Neural crest cell (in vitro differentiated cells): ENCODE data around the gene ADAMTS16. TPM values are rescaled to one million over a fixed set of nuclear protein-coding genes. Genes with fewer than 3 reads are reported as not detected.

Source experiments
- DNase-seq: peaks from one replicate; pipeline ENCODE4 v3.0.0; 2021; ENCODE audit warnings: low read depth, mixed read lengths, low spot score
- H3K27ac Mint-ChIP-seq: one replicate; pipeline ENCODE4 v1.8.0; 2021; ENCODE audit warnings: mild to moderate bottlenecking, mixed read lengths; ENCODE audit not compliant: unreplicated experiment
- H3K27me3 Mint-ChIP-seq: 2 replicates; pipeline ENCODE4 v1.8.0; 2021; ENCODE audit warnings: low read depth, mild to moderate bottlenecking, mixed read lengths
- H3K36me3 Mint-ChIP-seq: 2 replicates; pipeline ENCODE4 v1.8.0; 2021; ENCODE audit warnings: low read depth, mild to moderate bottlenecking, mixed read lengths
- H3K4me1 Mint-ChIP-seq: 2 replicates; pipeline ENCODE4 v1.8.0; 2021; ENCODE audit warnings: mixed read lengths
- H3K4me3 Mint-ChIP-seq: one replicate; pipeline ENCODE4 v1.8.0; 2021; ENCODE audit warnings: mild to moderate bottlenecking, mixed read lengths
- H3K9me3 Mint-ChIP-seq: 2 replicates; pipeline ENCODE4 v1.8.0; 2021; ENCODE audit warnings: mixed read lengths
- CTCF ChIP-seq: fragments of 200-600 bp; sonication (generic); conservative IDR thresholded peaks from 2 replicates; pipeline ENCODE4 v1.5.0; 2021; ENCODE audit warnings: antibody characterized with exemption, mild to moderate bottlenecking
- total RNA-seq: library from RNA; stranded (reverse); gene quantifications from 2 replicates; pipeline ENCODE4 v1.2.1, GENCODE V29; 2021

ADAMTS16 gene
- total RNA-seq, 1 donor from 2014 or later: 1.7 TPM

GRCh38 chr5:5104550-5104949, 35.6 kb upstream of the ADAMTS16 start:
- H3K27ac Mint-ChIP-seq: no peak overlapping the region
- H3K4me3 Mint-ChIP-seq: no peak overlapping the region
- H3K9me3 Mint-ChIP-seq: peaks cover 5% of the 10 kb centered on the region
- no peak for TF ChIP-seq CTCF
- H3K27me3 Mint-ChIP-seq: peaks cover 8% of the 10 kb centered on the region
- DNase-seq: no peak
- H3K36me3 Mint-ChIP-seq: no peaks in the 10 kb centered on the region
- no peaks in the 10 kb centered on the region for H3K4me1 Mint-ChIP-seq

GRCh38 chr5:5105531-5105930, 34.6 kb upstream of the ADAMTS16 start:
- Mint-ChIP-seq H3K27me3 (peaks cover 8% of the 10 kb centered on the region), H3K27ac (no peak overlapping the region), H3K36me3 (no peaks in the 10 kb centered on the region), H3K4me1 (no peaks in the 10 kb centered on the region), H3K4me3 (no peak overlapping the region), H3K9me3 (peaks cover 5% of the 10 kb centered on the region)
- DNase-seq: no peak
- no peak for TF ChIP-seq CTCF

GRCh38 chr5:5116956-5117355, 23.2 kb upstream of the ADAMTS16 start:
- no peak for TF ChIP-seq CTCF
- no peak for DNase-seq
- Mint-ChIP-seq H3K27me3 (no peaks in the 10 kb centered on the region), H3K27ac (no peak overlapping the region), H3K36me3 (no peaks in the 10 kb centered on the region), H3K9me3 (peaks cover 6% of the 10 kb centered on the region), H3K4me3 (no peak overlapping the region), H3K4me1 (no peaks in the 10 kb centered on the region)

DNA sequence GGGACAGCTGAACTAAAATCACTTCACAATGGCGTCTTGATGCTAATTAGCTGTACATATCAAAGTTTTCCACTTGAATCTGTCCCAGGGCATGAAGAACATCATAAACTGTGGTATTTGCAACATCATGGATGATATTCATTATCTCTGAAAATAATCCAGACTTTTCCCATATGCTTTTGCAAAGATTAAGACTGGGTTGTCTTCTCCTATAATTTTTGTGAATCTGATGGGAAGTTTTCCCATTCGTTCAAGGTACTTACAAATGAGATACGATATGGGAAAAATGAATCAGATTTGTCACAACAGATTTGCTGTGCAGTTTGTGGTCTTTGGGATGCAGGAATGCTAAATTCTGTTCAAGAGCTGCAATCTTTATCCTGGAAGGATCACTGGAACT, 17.4 kb upstream of the ADAMTS16 start:
- H3K27me3 Mint-ChIP-seq: no peaks in the 10 kb centered on the region
- no peak overlapping the region for H3K4me3 Mint-ChIP-seq
- no peak for DNase-seq
- no peak overlapping the region for H3K27ac Mint-ChIP-seq
- no peaks in the 10 kb centered on the region for H3K4me1 Mint-ChIP-seq
- TF ChIP-seq CTCF: no peak
- peaks cover 6% of the 10 kb centered on the region for H3K9me3 Mint-ChIP-seq
- no peaks in the 10 kb centered on the region for H3K36me3 Mint-ChIP-seq

- no peak overlapping the region for H3K27ac Mint-ChIP-seq
- DNase-seq: no peak
- H3K36me3 Mint-ChIP-seq: no peaks in the 10 kb centered on the region
- H3K9me3 Mint-ChIP-seq: no peaks in the 10 kb centered on the region
- TF ChIP-seq CTCF: no peak
- H3K4me3 Mint-ChIP-seq: no peak overlapping the region
- H3K27me3 Mint-ChIP-seq: no peaks in the 10 kb centered on the region
- no peaks in the 10 kb centered on the region for H3K4me1 Mint-ChIP-seq
Measured at GRCh38 chr5:5124231-5124630, 15.9 kb upstream of the ADAMTS16 start.

DNA sequence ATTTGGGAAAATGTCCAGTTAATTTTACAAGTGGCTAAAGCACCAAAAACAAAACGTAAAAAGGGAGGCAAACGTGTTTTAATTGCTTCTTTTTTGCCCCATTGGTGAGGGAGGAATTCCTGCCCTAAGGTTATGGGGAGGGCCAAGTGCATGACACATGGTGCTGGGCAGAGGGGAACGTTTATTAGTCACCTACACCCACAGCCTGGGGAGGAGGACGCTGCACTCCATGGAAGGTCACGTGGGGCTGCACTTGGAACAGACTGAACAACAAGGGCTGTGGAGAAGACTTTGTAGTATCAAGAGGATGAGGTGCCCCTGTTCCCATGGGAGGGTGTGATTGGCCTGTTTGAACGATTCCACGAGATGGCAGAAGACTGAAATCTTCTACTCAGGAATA, 13.7 kb upstream of the ADAMTS16 start:
- no peak for TF ChIP-seq CTCF
- no peak overlapping the region for H3K27ac Mint-ChIP-seq
- H3K27me3 Mint-ChIP-seq: no peaks in the 10 kb centered on the region
- DNase-seq: no peak
- H3K4me1 Mint-ChIP-seq: no peaks in the 10 kb centered on the region
- no peak overlapping the region for H3K4me3 Mint-ChIP-seq
- no peaks in the 10 kb centered on the region for H3K36me3 Mint-ChIP-seq
- no peaks in the 10 kb centered on the region for H3K9me3 Mint-ChIP-seq
